ENCODE data around the gene S100A11.

The S100A11 gene

GRCh38 chr1:152067150-152067549 lies 30.3 kb upstream of the S100A11 start:
- Histone ChIP-seq H3K14ac (ENCODE audit: low read length) (no peak overlapping the region), H3K36me3 (ENCODE audit: control insufficient read depth in 1 of 2, insufficient read depth in 2 of 2, low read length in 2 of 2) (no peaks in the 10 kb centered on the region), H3K4me2 (ENCODE audit: low read length) (no peak overlapping the region), H3K9me3 (ENCODE audit: insufficient read depth, low read depth, low read length) (peaks cover 1% of the 10 kb centered on the region), H3K23ac (ENCODE audit: low read length) (no peak overlapping the region), H4K12ac (ENCODE audit: low read depth, low read length) (no peak overlapping the region), H2BK5ac (ENCODE audit: low read depth, low read length, poor library complexity) (no peak overlapping the region), H3K4me1 (ENCODE audit: control insufficient read depth in 1 of 2, insufficient read depth in 2 of 2, low read length in 2 of 2) (no peaks in the 10 kb centered on the region), H4K8ac (ENCODE audit: low read depth, low read length) (no peak overlapping the region), H3K27ac (ENCODE audit: low read depth, low read length) (no peak overlapping the region), H2AK5ac (ENCODE audit: low read length) (no peak overlapping the region), H3K27me3 (ENCODE audit: insufficient read depth, low read length) (no peaks in the 10 kb centered on the region), H3K79me2 (ENCODE audit: control insufficient read depth, insufficient read depth, low read length, poor library complexity) (no peaks in the 10 kb centered on the region), H3K4ac (ENCODE audit: low read depth, low read length) (no peak overlapping the region), H2BK120ac (ENCODE audit: insufficient read depth, low read length, poor library complexity) (no peak overlapping the region), H4K91ac (ENCODE audit: low read depth, low read length) (no peak overlapping the region), H3K9ac (ENCODE audit: low read length) (no peak overlapping the region), H3K79me1 (ENCODE audit: low read length) (no peaks in the 10 kb centered on the region), H3K4me3 (ENCODE audit: low read depth, low read length) (no peak overlapping the region), H2AFZ (ENCODE audit: insufficient read depth, low read length, poor library complexity) (no peak overlapping the region), H2BK12ac (ENCODE audit: low read length) (no peak overlapping the region), H3K18ac (ENCODE audit: low read length) (no peak overlapping the region)
- no peak for DNase-seq

GRCh38 chr1:152061952-152062351 lies 25.1 kb upstream of the S100A11 start:
- H2BK120ac ChIP-seq (ENCODE audit: insufficient read depth, low read length, poor library complexity): no peak overlapping the region
- no peak overlapping the region for H3K4ac ChIP-seq (ENCODE audit: low read depth, low read length)
- H2BK5ac ChIP-seq (ENCODE audit: low read depth, low read length, poor library complexity): no peak overlapping the region
- H3K79me2 ChIP-seq (ENCODE audit: control insufficient read depth, insufficient read depth, low read length, poor library complexity): no peaks in the 10 kb centered on the region
- no peaks in the 10 kb centered on the region for H3K4me1 ChIP-seq (ENCODE audit: control insufficient read depth in 1 of 2, insufficient read depth in 2 of 2, low read length in 2 of 2)
- no peak overlapping the region for H3K14ac ChIP-seq (ENCODE audit: low read length)
- no peak overlapping the region for H4K12ac ChIP-seq (ENCODE audit: low read depth, low read length)
- H3K9me3 ChIP-seq (ENCODE audit: insufficient read depth, low read depth, low read length): peaks cover 2% of the 10 kb centered on the region
- H3K4me3 ChIP-seq (ENCODE audit: low read depth, low read length): no peak overlapping the region
- H3K18ac ChIP-seq (ENCODE audit: low read length): no peak overlapping the region
- H4K8ac ChIP-seq (ENCODE audit: low read depth, low read length): no peak overlapping the region
- no peak overlapping the region for H2BK12ac ChIP-seq (ENCODE audit: low read length)
- no peak overlapping the region for H3K9ac ChIP-seq (ENCODE audit: low read length)
- H3K36me3 ChIP-seq (ENCODE audit: control insufficient read depth in 1 of 2, insufficient read depth in 2 of 2, low read length in 2 of 2): no peaks in the 10 kb centered on the region
- H2AK5ac ChIP-seq (ENCODE audit: low read length): no peak overlapping the region
- no peak overlapping the region for H3K27ac ChIP-seq (ENCODE audit: low read depth, low read length)
- no peaks in the 10 kb centered on the region for H3K27me3 ChIP-seq (ENCODE audit: insufficient read depth, low read length)
- peak in 1 of 2 donors; percentile 14 for DNase-seq
- H3K4me2 ChIP-seq (ENCODE audit: low read length): no peak overlapping the region
- H3K79me1 ChIP-seq (ENCODE audit: low read length): no peaks in the 10 kb centered on the region
- H3K23ac ChIP-seq (ENCODE audit: low read length): no peak overlapping the region
- H2AFZ ChIP-seq (ENCODE audit: insufficient read depth, low read length, poor library complexity): no peak overlapping the region
- H4K91ac ChIP-seq (ENCODE audit: low read depth, low read length): no peak overlapping the region

DNA sequence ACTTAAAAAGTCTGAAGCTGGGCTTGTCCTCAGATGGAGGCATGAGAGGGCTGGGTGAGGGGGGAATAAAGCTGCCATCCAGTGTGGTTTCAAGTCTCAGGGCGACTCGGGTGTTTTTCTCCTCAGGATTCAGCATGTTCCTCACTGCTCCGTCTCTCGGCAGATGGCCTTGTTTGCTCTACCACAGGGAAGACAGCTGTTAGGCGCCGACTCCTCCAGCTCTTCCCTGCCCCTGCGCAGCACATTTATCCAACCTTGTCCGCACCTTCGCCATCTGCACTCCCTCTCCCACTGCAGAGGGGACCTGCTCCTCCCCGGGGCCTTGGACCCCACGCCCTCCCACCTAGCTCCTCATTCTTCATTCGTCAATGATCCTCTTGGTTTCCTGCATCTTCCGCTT lies 16.6 kb upstream of the S100A11 start:
- H3K4ac ChIP-seq (ENCODE audit: low read depth, low read length): no peak overlapping the region
- no peak overlapping the region for H4K8ac ChIP-seq (ENCODE audit: low read depth, low read length)
- no peak overlapping the region for H2BK120ac ChIP-seq (ENCODE audit: insufficient read depth, low read length, poor library complexity)
- no peak overlapping the region for H3K27ac ChIP-seq (ENCODE audit: low read depth, low read length)
- no peak overlapping the region for H2BK5ac ChIP-seq (ENCODE audit: low read depth, low read length, poor library complexity)
- H3K27me3 ChIP-seq (ENCODE audit: insufficient read depth, low read length): no peaks in the 10 kb centered on the region
- no peak for DNase-seq
- no peak overlapping the region for H4K12ac ChIP-seq (ENCODE audit: low read depth, low read length)
- no CpG with 5 or more reads among the region's 13 CpGs for WGBS (ENCODE audit: extremely low coverage, insufficient coverage, insufficient read length)
- no peak overlapping the region for H2BK12ac ChIP-seq (ENCODE audit: low read length)
- H3K4me2 ChIP-seq (ENCODE audit: low read length): no peak overlapping the region
- no peak overlapping the region for H2AFZ ChIP-seq (ENCODE audit: insufficient read depth, low read length, poor library complexity)
- no peak overlapping the region for H3K23ac ChIP-seq (ENCODE audit: low read length)
- no peak overlapping the region for H3K4me3 ChIP-seq (ENCODE audit: low read depth, low read length)
- no peaks in the 10 kb centered on the region for H3K36me3 ChIP-seq (ENCODE audit: control insufficient read depth in 1 of 2, insufficient read depth in 2 of 2, low read length in 2 of 2)
- H3K4me1 ChIP-seq (ENCODE audit: control insufficient read depth in 1 of 2, insufficient read depth in 2 of 2, low read length in 2 of 2): peaks cover 0 to 9% of the 10 kb centered on the region in 2 experiments
- H2AK5ac ChIP-seq (ENCODE audit: low read length): no peak overlapping the region
- no peak overlapping the region for H3K18ac ChIP-seq (ENCODE audit: low read length)
- H3K79me2 ChIP-seq (ENCODE audit: control insufficient read depth, insufficient read depth, low read length, poor library complexity): no peaks in the 10 kb centered on the region
- H4K91ac ChIP-seq (ENCODE audit: low read depth, low read length): no peak overlapping the region
- H3K9me3 ChIP-seq (ENCODE audit: insufficient read depth, low read depth, low read length): no peaks in the 10 kb centered on the region
- H3K14ac ChIP-seq (ENCODE audit: low read length): no peak overlapping the region
- H3K9ac ChIP-seq (ENCODE audit: low read length): no peak overlapping the region
- peaks cover 5% of the 10 kb centered on the region for H3K79me1 ChIP-seq (ENCODE audit: low read length)

DNA sequence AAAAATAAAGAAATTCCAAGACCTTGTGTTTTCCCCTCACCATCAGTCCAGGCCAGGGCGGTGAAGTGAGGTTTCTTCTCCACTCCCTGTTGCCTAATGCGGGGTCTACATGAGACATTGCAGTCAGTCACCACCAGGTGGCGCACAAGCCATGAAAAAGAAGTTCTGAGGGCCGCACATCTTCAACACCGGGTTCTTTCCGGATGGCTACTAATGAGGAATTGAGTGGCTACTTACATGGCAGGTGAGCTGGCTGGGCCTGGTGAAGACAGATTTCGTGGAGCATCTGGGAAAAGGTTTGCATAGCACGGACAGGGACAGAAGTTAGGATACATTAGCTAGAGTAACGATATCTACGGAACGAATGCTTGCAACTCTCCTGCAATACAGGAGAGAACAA lies 15.8 kb upstream of the S100A11 start:
- Histone ChIP-seq H3K23ac (ENCODE audit: low read length) (no peak overlapping the region), H3K4me1 (ENCODE audit: control insufficient read depth in 1 of 2, insufficient read depth in 2 of 2, low read length in 2 of 2) (peaks cover 0 to 9% of the 10 kb centered on the region in 2 experiments), H4K8ac (ENCODE audit: low read depth, low read length) (no peak overlapping the region), H3K36me3 (ENCODE audit: control insufficient read depth in 1 of 2, insufficient read depth in 2 of 2, low read length in 2 of 2) (no peaks in the 10 kb centered on the region), H3K18ac (ENCODE audit: low read length) (no peak overlapping the region), H4K12ac (ENCODE audit: low read depth, low read length) (no peak overlapping the region), H3K27me3 (ENCODE audit: insufficient read depth, low read length) (no peaks in the 10 kb centered on the region), H3K14ac (ENCODE audit: low read length) (no peak overlapping the region), H3K79me2 (ENCODE audit: control insufficient read depth, insufficient read depth, low read length, poor library complexity) (no peaks in the 10 kb centered on the region), H3K4ac (ENCODE audit: low read depth, low read length) (no peak overlapping the region), H2BK12ac (ENCODE audit: low read length) (no peak overlapping the region), H3K27ac (ENCODE audit: low read depth, low read length) (no peak overlapping the region), H3K4me2 (ENCODE audit: low read length) (no peak overlapping the region), H2BK5ac (ENCODE audit: low read depth, low read length, poor library complexity) (no peak overlapping the region), H2AK5ac (ENCODE audit: low read length) (no peak overlapping the region), H3K9ac (ENCODE audit: low read length) (no peak overlapping the region), H3K79me1 (ENCODE audit: low read length) (peaks cover 9% of the 10 kb centered on the region), H3K9me3 (ENCODE audit: insufficient read depth, low read depth, low read length) (no peaks in the 10 kb centered on the region), H4K91ac (ENCODE audit: low read depth, low read length) (no peak overlapping the region), H2BK120ac (ENCODE audit: insufficient read depth, low read length, poor library complexity) (no peak overlapping the region), H2AFZ (ENCODE audit: insufficient read depth, low read length, poor library complexity) (no peak overlapping the region), H3K4me3 (ENCODE audit: low read depth, low read length) (no peak overlapping the region)
- DNase-seq: peak; percentile 80 to 95
- WGBS (ENCODE audit: extremely low coverage, insufficient coverage, insufficient read length): no CpG with 5 or more reads among the region's 11 CpGs

All from trophoblast cell (in vitro differentiated cells and primary cell).